ENCODE measurements around the gene MORC2.

- no peak for TF ChIP-seq TAF1 (IDR thresholded peaks at IDR 0.05; ENCODE audit: low read depth)
- TF ChIP-seq, protein P1, sequence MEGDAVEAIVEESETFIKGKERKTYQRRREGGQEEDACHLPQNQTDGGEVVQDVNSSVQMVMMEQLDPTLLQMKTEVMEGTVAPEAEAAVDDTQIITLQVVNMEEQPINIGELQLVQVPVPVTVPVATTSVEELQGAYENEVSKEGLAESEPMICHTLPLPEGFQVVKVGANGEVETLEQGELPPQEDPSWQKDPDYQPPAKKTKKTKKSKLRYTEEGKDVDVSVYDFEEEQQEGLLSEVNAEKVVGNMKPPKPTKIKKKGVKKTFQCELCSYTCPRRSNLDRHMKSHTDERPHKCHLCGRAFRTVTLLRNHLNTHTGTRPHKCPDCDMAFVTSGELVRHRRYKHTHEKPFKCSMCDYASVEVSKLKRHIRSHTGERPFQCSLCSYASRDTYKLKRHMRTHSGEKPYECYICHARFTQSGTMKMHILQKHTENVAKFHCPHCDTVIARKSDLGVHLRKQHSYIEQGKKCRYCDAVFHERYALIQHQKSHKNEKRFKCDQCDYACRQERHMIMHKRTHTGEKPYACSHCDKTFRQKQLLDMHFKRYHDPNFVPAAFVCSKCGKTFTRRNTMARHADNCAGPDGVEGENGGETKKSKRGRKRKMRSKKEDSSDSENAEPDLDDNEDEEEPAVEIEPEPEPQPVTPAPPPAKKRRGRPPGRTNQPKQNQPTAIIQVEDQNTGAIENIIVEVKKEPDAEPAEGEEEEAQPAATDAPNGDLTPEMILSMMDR (IDR thresholded peaks at IDR 0.05; ENCODE audit: poor library complexity, severe bottlenecking): no peak
- no peak for TF ChIP-seq POLR2AphosphoS5 (IDR thresholded peaks at IDR 0.05)
- TF ChIP-seq EP300 (conservative IDR thresholded peaks at IDR 0.05; ENCODE audit: poor library complexity, severe bottlenecking): no peak
- no peak for TF ChIP-seq SMC3 (conservative IDR thresholded peaks at IDR 0.05; ENCODE audit: poor library complexity)
- TF ChIP-seq EZH2 (IDR thresholded peaks at IDR 0.05; ENCODE audit: borderline replicate concordance, insufficient read depth, low read length, poor library complexity, severe bottlenecking): no peak
- no peak for TF ChIP-seq REST (IDR thresholded peaks at IDR 0.05; ENCODE audit: borderline replicate concordance)
- TF ChIP-seq MXI1 (conservative IDR thresholded peaks at IDR 0.05; ENCODE audit: poor library complexity, severe bottlenecking): no peak
These were observed 90.7 kb downstream of the MORC2 start for GRCh38 chr22:30877662-30878515.

Data from neural cell (in vitro differentiated cells).